ENCODE measurements around the gene ZNF121.

Gene ZNF121

GRCh38 chr19:9538183-9539058, 45.9 kb downstream of the ZNF121 start, which contains the start of gene ZNF426:
TSS of gene ZNF426 (minus strand) at chr19:9538645. CDS start at chr19:9536232, 2,413 bp downstream.
- peak within 1 kb of the TSS; percentile 89 for H3K4me3 ChIP-seq (ENCODE audit: low read depth, low read length)

- H3K4me3 ChIP-seq (ENCODE audit: low read depth, low read length), result no peak overlapping the region
Observed at GRCh38 chr19:9535934-9536333, 48.4 kb downstream of the ZNF121 start.

- no peak overlapping the region for H3K4me3 ChIP-seq (ENCODE audit: low read depth, low read length)
Observed at GRCh38 chr19:9531933-9532332, 52.4 kb downstream of the ZNF121 start.

- H3K4me3 ChIP-seq (ENCODE audit: low read depth, low read length), result no peak overlapping the region
Observed at GRCh38 chr19:9528757-9529336, 55.5 kb downstream of the ZNF121 start.

- no peak overlapping the region for H3K4me3 ChIP-seq (ENCODE audit: low read depth, low read length)
Observed at GRCh38 chr19:9523885-9524474, 60.3 kb downstream of the ZNF121 start.

Measured in iPS-11a (cell line).